ENCODE results near the gene UBE2E3. TPM values are rescaled to one million over a fixed set of nuclear protein-coding genes. Genes with fewer than 3 reads are reported as not detected.

The UBE2E3 gene
- total and polyA plus RNA-seq, 2 experiments from 2014 or later, result 151 to 211 TPM

GRCh38 chr2:181051861-181052522 is 71.6 kb downstream of the UBE2E3 start:
- no peak overlapping the region for H3K4me2 ChIP-seq
- 80% methylated on average over 3 of the region's 3 CpGs for WGBS (ENCODE audit: low lambda C conversion rate, missing lambda C conversion rate)
- no peaks in the 10 kb centered on the region for H3K36me3 ChIP-seq (replicated peaks; ENCODE audit: insufficient read depth, low read depth)
- no peak for TF ChIP-seq CTCF (IDR thresholded peaks at IDR 0.05; ENCODE audit: poor library complexity)
- TF ChIP-seq EZH2phosphoT487 (IDR thresholded peaks at IDR 0.05; ENCODE audit: low read depth, severe bottlenecking, unreplicated experiment), result no peak
- no peak for TF ChIP-seq EZH2 (IDR thresholded peaks at IDR 0.05; ENCODE audit: borderline replicate concordance)
- H3K4me1 ChIP-seq (ENCODE audit: insufficient read depth), result no peaks in the 10 kb centered on the region
- H3K9me2 ChIP-seq (replicated peaks; ENCODE audit: insufficient read depth), result no peaks in the 10 kb centered on the region
- H3K9me3 ChIP-seq (ENCODE audit: low read depth), result no peaks in the 10 kb centered on the region
- no peak overlapping the region for H3K27ac ChIP-seq
- peaks cover 3% of the 10 kb centered on the region for H4K20me1 ChIP-seq (ENCODE audit: insufficient read depth, poor library complexity, severe bottlenecking)
- DNase-seq (ENCODE audit: low spot score), result no peak
- peaks cover 66% of the 10 kb centered on the region for H3K79me2 ChIP-seq
- H3K27me3 ChIP-seq, result no peaks in the 10 kb centered on the region
- no peak overlapping the region for H2AFZ ChIP-seq
- H3K4me3 ChIP-seq, result no peak overlapping the region

GRCh38 chr2:181052523-181052891 is 72.1 kb downstream of the UBE2E3 start:
- Histone ChIP-seq H3K79me2 (peaks cover 68% of the 10 kb centered on the region), H3K27me3 (no peaks in the 10 kb centered on the region), H3K4me3 (no peak overlapping the region), H3K27ac (no peak overlapping the region), H2AFZ (no peak overlapping the region), H3K4me2 (no peak overlapping the region), H3K4me1 (ENCODE audit: insufficient read depth) (no peaks in the 10 kb centered on the region), H3K9me3 (ENCODE audit: low read depth) (no peaks in the 10 kb centered on the region), H4K20me1 (ENCODE audit: insufficient read depth, poor library complexity, severe bottlenecking) (peaks cover 3% of the 10 kb centered on the region), H3K36me3 (replicated peaks; ENCODE audit: insufficient read depth, low read depth) (no peaks in the 10 kb centered on the region), H3K9me2 (replicated peaks; ENCODE audit: insufficient read depth) (no peaks in the 10 kb centered on the region)
- TF ChIP-seq EZH2 (IDR thresholded peaks at IDR 0.05; ENCODE audit: borderline replicate concordance) (no peak), CTCF (IDR thresholded peaks at IDR 0.05; ENCODE audit: poor library complexity) (no peak), EZH2phosphoT487 (IDR thresholded peaks at IDR 0.05; ENCODE audit: low read depth, severe bottlenecking, unreplicated experiment) (no peak)
- DNase-seq (ENCODE audit: low spot score), result no peak

GRCh38 chr2:181054256-181054655 is 73.9 kb downstream of the UBE2E3 start:
- no peak for DNase-seq (ENCODE audit: low spot score)
- Histone ChIP-seq H3K27ac (no peak overlapping the region), H3K4me3 (no peak overlapping the region), H3K9me2 (replicated peaks; ENCODE audit: insufficient read depth) (no peaks in the 10 kb centered on the region), H3K4me1 (ENCODE audit: insufficient read depth) (no peaks in the 10 kb centered on the region), H3K27me3 (no peaks in the 10 kb centered on the region), H3K4me2 (no peak overlapping the region), H3K9me3 (ENCODE audit: low read depth) (no peaks in the 10 kb centered on the region), H2AFZ (no peak overlapping the region), H4K20me1 (ENCODE audit: insufficient read depth, poor library complexity, severe bottlenecking) (no peaks in the 10 kb centered on the region), H3K36me3 (replicated peaks; ENCODE audit: insufficient read depth, low read depth) (no peaks in the 10 kb centered on the region), H3K79me2 (peaks cover 59% of the 10 kb centered on the region)
- TF ChIP-seq CTCF (IDR thresholded peaks at IDR 0.05; ENCODE audit: poor library complexity) (no peak), EZH2phosphoT487 (IDR thresholded peaks at IDR 0.05; ENCODE audit: low read depth, severe bottlenecking, unreplicated experiment) (no peak), EZH2 (IDR thresholded peaks at IDR 0.05; ENCODE audit: borderline replicate concordance) (no peak)
- 90% methylated on average over 2 of the region's 2 CpGs for WGBS (ENCODE audit: low lambda C conversion rate, missing lambda C conversion rate)

All from hepatocyte (in vitro differentiated cells).